Inferior parietal cortex (tissue), 1 donor: ENCODE data around the gene FBXW4.

ENCODE experiments used
- DNase-seq: peaks from one replicate; pipeline ENCODE4 v3.0.0-alpha.2; 2016; ENCODE audit errors: extremely low spot score

The FBXW4 gene

DNA sequence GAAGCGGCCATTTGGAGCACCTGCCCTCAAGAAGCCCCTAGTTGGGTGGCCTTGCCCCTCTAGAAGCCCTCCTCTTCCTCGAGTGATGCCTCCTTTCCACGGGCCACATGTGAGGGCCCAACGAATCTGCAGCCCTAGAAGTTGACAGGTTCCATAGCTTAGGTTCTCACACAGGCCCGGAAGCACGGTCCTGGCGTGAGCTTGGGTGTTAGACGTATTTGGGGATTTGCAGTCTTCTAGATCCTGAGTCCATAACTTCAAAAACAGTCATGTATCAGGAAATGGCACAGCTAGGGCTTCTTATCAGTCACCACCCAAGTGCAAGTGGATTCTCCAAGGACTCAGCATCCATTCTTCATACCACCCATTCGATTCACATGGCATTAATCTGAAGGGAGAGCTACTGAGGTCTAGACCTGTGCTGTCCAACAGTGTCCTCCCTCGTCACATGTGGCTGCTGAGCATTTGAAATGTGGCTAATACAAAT, 477 bp upstream of the FBXW4 start:
- peak; percentile 20 for DNase-seq

DNA sequence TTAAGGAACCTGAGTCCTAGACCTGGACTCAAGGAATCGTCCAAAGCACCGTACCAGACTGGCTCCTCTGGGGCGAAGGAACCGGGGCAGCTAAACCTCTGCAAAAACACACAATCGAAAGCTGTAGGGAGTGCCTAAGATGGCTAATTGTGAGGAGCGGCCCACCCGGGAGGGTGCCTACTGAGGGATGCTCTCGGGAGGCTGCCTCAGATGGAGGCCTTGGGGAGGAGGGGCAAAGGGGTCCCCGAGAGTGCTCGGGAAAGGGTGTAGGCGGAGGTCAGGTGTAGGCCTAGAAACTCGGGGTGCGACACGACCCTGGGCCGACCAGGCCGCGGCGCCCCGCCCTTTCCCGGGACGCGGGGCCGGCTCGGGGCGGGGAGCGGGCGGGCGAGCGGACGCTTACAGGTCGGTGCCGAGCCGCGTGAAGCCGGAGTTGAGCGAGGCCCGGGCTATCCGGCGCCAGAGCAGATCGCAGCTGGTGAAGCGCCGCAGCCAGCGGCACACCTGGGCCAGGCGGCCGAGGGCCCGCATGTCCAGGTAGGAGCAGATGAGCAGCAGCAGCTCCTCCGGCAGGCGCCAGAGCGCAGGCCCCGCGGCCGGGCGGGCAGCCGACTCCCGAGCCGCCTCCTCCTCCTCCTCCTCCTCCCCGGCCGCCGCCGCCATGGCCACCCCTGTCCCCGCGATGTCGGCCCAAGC, 844 bp downstream of the FBXW4 start:
- peak; percentile 50 for DNase-seq

DNA sequence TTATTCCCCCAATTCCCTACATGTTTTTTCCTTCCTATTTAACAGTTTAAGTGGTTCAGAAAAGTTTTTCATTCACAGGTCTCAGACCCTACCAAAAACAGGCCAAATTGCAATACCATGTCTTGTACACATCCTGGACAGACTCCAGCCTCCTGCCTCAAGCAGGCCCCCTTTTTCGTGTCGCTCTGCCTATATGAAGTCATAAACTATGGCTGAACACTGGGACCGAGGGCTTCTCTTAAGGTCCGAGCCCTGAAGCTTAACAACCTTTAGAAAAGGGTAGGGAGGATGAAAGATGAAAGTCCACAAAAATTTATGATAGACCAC, 1.4 kb downstream of the FBXW4 start:
- DNase-seq = peak; percentile 35

DNA sequence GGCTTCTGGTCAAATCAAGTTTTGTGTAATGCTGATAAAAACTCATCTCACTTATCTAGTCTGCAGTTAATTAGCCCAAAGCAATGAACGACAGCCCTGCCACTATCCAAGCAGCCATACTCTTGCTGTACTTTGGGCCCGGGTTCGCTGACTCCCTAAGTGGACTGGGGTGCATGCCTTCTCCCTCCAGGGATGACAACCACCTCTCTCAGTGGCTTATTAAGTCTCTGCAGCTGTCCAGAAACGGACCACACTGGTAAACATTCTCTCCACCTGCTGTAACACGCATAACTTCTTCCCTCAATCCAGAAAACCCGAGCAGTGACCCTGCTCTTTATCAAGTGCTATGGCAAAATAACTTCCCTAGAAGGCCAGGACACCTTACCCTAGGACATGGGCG, 3.9 kb downstream of the FBXW4 start:
- DNase-seq = no peak

DNA sequence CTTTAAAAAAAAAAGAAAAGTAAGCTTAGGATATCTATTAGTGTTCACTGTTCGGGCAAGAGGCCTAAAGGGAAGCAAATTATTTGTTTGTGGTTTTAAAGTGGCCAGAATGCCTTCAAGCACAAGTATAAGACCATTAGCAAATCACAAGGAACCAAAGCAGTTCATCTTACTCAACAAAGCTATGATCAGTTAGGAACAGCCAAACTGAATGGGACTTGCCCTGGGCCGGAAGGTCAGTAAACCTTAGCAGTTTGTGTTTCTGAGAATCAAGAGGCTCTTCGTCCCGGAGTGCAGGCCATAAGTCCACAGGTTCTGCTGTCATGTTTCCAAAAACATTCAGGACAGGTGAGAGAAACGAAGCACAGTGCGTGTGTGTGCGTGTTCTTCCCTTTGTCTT, 4.5 kb downstream of the FBXW4 start:
- DNase-seq = no peak

DNA sequence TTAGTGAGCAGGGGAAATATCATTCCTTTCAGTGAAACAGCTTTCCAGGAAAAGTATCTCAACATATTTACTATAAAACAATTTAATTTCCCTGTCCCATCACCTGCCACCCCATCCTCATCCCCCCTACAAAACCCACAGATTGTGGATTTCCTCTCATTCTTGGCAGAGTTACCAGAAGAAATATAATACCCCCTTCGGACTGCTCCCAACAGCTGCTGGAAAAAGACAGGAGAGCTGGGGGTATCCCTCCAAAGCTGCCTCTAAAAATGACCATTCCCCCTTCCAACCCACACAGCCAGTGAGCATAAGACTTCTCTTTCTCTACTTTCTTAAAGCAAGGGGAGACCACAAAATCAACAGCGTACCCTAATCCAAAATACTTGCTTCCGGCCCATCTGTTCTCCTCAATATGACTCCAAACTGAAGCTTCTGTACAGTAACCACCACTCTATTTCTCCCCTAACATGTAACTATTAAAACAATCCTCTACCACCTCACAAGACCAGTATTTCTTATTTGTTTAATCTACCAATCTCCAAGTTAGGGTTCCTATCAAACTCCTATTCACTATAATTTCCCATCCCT, 7.8 kb downstream of the FBXW4 start:
- DNase-seq = no peak

DNA sequence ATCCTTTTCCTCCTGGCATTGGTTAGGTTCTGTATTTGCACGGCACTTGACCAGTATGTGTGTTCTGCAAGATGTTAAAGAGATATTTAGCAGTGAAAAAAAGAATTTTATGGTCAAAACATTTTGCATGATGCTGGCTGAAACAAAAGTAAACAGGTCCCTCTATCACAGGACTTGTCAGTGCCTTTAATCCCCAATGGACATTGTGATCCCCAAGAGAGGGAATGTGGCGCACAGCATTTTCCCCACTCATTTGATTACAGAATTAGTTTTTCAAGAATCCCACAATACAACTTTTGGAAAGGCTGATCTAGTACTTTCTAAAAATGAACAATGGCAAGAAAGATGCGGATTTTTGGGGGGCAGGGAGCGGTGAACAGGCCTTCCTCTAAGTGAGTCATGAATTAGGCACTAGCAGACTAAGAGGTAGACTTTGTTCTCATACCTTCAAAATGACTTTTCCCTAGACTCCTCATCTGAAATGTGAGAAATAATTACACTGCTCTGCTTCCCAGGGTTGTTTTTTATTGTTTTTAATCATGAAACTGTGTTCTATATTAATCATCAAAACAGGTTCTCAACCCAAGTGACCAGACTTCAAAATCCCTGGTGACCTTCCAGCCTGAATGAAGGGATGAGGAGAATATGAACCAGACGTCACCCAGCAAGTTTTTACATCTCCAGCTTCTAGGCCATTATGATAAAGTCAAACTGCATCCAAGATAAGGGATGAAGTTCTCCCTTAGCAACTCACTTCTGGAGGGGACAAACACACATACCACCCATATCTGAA, 8.6 kb downstream of the FBXW4 start:
- DNase-seq = no peak

DNA sequence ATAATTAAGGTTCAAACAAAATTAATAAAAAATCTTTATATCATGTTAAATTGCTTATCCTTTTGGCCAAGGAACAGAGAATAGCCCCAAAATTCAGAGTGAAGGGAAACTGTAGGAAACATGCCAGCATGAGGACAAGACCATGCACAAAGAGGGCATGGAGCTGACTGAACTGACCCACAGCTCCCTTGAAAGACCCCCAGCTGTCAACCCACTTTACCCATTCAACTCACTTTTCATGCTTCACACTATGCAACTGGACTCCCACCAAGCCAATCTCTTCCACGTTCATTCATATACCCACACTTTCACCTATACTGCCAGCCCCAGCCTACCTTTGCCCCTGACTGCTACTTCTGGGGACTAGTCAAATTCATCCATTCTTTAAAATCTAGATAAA, 10.2 kb downstream of the FBXW4 start:
- DNase-seq = no peak

DNA sequence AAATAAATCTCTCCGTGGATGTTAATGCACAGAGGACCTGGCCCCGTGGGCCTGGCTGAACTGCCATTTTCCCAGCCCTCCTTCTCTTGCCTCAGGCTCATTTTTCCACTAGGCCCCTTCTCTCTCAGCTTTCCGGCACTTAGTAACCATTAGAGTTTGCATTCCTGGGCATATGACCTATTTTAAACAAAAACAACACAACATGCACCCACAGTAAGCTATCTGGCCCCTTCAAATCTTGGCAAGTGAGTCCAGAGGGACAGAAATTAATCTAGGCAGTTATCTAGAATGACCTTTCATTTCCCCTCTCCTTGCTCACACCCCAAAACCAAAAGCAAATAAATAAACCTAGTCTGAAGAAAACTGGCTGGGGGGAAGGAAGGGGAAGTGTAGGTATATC, 11.7 kb downstream of the FBXW4 start:
- no peak for DNase-seq

DNA sequence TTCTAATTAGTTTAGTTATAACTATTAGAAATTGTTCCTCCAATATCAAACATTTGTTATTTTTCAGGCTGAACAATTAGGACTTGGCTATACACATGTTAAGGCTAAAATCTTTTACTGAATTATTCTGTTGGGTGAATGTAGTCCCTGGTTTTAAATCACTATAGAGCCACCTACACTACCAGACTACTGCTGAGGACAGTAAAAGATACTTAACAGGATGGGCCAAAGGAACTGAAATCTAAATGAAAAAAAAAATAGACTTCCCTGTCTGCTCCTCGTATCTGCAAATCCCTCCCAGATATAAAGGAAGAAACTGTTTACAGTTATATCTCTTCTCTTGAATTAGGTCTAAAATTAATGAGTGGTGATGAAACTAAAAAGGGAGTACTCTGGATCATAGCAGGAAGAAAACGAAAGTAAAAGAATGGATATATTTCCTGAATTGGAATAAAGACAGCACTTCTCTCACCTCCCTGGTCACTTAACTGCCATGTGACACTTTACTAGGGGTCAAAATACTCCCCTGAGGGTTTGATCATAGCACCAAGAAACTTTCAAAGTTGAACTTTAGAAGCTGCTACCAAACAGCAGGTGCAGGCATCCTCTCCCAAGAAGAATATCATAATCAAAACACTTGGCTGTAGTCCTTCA, 12.7 kb downstream of the FBXW4 start:
- no peak for DNase-seq

DNA sequence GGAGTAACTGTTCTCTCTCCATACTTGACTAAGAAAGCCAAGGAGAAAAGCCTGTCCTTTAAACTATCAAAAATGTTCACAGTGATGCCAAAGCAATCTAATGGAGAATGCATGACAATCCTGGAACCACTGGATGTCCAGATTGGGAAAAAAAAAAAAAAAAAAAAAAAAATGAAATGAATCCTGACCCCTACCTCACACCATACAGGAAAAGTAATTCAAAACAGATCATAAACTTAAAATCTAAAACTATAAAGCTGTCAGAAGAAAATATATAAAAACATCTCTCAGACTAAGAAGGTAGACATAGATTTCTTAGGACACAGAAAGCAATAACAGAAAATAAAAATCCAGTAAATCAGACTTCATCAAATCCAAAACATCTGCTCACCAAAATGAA, 18.4 kb downstream of the FBXW4 start:
- DNase-seq = no peak

DNA sequence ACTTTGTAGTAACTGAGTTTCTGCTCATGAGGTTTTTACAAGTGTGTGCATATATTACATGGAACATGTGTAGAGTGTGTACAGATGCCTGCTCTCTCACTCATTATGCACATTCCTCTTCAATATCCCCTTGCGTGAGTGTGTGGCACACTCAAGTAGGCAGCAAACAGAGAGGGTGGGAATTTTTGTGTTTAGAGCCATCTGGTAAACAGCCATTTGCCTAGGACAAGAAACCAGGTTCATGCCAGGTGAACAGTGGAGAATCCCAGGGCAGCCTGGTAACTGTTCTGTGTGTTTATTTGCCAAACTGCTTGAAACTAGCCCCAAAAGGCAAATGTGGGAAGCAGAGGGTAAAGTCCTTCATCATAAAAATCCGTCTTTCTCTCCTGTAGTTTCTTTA, 19.9 kb downstream of the FBXW4 start:
- DNase-seq = no peak

DNA sequence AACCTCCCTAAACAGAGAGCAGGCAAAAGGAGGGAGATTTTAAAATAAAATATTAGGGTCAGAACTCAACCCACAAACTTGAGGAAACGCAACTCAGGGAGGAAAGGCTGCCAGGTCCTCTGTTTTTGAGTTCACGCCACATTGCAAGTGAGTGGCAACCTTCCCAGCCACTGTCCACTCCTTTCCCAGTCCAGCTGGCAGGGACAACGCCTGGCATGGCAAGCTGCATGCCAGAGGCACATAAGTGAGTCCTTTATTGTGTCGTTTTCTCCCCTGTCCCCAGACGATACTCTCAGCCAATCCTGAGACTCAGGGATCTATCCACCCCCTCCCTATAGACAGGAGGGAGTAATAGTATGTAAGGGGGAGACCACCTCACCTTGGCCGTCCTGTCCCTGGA, 22.4 kb downstream of the FBXW4 start:
- peak; percentile 12 for DNase-seq

DNA sequence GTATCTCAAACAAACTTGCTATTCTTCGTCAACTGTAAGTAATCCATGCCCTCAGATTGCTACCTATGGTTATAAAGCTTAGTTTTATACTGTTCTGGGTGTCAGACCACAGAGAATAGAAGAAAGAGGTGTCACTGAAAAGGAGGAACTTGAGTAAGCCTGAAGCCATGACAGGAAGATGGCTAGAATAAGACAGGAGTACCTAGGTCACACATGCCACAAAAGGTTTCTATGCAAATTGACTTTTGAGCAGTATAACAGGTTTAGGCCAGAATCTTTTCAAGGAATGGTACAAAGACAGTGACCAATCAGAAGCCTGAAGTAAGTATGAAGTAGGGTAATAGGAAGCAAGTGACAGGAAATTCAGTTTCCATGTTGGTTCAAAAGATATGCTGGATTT, 23.5 kb downstream of the FBXW4 start:
- no peak for DNase-seq

DNA sequence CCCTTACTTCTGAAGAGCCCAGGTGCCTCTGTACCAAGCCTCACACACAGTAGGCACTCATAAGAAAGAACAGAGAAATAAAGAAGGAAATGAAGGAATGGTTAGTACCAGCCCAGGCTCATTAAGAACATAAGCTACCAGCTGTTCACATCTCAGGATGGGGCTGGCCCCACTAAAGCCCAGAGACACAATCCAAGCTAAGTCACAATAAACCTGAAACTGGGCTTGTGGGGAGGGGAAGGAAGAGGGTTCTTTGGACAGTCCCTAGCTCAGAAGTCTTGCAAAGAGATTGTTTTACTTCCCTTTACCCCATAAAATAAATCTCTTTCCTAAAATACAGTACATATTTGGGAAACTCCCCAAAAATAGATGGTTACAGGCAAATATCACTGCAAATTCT, 24.3 kb downstream of the FBXW4 start:
- DNase-seq = no peak

DNA sequence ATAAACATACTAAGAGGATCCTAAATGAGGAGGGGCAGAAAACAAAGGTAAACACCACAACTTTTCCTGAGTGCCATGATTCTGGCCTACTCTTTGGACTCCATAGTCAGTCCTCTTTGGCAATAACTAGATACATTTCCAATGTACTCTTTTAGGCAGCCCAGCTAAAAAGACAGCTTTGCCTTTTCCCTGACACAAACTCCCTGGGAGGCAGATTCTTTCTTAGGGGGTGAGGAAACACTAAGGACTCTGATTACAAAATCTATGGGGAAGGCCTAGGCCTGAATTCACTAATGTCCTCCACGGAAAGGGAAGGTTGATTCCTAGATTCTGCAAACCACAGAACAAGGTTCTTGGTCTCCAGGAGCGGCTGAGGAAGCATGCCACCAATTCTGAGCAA, 25.8 kb downstream of the FBXW4 start:
- DNase-seq = no peak

DNA sequence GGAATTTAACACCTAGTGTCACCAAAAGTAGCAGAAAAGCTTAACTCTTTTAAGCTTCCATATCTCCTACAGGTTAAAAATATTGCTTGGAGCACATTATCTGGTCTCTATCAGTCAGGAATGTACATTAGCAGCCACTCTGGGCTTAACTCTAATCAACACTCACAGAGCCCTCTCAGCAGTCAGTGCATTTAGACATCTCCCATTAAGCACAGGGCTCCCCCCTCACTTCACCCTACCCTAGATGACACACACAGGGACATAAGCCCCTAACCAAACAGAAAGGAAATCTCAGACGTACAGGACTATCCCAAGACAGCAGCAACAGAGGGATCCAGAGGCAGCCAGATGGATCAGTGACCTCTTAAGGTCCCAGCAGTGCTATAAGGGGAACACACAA, 26.4 kb downstream of the FBXW4 start:
- no peak for DNase-seq

DNA sequence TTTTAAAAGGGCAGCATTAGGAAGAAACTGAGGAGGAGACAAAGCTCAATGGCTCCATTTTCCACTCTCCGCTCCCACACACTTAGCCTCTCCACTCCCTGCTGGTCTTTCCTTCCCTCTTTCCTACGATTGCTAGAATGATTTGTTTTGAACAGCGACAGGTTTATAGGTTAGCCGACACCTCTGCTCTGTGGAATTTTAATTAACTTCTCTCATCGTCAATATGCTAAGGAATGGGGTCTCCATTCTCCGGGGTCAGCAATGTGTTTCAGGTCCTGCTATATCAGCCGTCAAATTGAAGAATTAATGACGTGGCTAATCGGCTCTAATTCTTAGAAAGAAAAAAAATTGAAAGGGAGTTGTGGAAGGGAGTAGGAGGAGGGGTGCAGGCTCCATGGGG, 28.9 kb downstream of the FBXW4 start:
- no peak for DNase-seq

DNA sequence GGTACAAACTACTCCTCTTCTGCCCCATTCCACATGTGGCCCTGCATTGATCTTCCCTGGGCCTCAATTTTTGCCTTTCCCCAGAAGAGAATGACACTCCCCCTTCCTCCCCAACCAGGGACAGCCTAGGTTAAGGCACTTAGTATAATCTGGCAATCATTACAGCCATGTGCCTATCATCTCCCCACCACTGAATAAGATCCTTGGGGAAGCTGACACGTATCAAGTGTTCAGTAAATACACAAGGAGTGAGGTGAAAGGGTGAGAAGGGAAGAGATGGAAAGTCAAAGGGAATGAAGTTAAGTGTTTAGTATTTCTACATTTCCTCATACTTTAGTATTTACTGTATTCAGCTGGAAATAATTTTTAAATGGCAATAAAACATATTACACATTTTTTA, 31.9 kb downstream of the FBXW4 start:
- DNase-seq = no peak

DNA sequence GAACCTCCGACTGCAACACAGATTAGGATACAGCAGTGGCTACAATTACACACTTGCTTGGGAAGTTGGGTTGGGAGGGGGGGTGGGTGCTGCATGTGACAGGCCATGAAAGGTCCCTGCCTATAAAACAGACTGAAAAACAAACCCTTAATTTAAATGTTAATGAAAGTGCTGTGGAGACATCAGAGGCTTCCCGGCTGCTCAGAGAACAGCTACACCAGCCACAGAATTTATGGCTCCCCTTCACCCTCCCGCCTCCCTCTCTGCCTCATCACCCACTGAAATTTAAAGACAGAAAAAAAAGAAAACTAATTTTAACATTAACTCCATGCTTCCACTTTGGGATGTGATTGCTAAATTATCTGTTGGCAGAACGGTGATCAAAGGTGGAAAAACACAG, 34.7 kb downstream of the FBXW4 start:
- no peak for DNase-seq

DNA sequence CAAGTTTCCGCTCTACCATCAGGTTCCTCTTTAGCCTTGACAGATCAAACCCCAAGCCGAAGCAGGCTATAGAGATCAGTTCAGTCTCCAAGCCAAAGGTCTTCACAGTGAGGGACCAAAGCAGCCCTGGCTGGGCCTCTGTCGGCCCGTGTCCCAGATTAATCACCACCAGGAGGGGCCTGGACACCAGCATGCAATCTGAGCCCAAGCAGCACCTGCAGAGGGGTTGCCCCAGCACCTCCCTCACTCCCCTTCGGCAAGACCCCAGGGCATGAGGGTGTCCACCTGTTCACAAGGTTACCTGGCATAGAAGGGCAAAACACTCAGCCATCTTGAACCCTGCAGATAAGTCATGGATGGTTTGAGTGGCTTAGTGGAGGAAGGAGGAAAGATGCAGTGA, 36.0 kb downstream of the FBXW4 start:
- DNase-seq = no peak

DNA sequence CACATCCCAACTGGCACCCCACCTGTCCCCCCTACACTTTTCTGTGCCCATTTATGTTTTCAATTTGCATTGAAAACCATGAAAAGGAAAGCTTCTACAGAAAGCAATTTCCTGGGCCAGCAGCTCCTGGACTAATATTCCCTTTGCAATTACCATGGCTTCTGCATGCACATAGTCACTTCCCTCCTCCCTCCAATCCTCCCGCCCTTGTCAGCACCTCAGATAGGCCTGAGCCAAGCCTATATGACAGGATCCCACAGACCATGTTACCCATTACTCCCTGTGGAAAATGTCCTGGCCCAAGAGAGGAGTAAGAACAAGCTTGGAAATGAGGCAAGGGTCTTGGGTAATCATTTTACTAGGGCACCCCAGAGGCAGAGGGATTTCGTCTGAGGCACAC, 38.1 kb downstream of the FBXW4 start:
- no peak for DNase-seq

DNA sequence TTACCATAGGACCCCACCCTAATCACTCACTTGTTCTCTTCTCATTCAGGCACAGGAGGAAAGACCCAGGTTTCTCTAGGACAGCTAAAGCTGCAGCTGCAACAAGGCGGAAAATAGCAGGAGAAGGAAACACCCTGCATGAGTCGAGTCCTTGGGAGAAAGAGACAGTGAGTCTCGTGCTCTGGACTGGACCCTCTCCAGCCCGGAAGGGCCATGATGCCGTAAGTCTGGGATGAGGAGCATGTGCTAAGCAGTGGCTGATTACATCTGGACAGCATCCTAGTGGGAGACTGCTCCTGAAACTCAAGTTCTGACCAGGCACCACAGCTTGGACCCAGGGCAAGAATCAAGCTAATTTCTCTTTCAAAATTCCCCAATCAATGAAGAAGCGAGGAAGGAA, 39.4 kb downstream of the FBXW4 start:
- DNase-seq = no peak
